NT2/D1 (cell line): ENCODE measurements around the gene PAPPA.

Experiments used
- DNase-seq: peaks from one replicate; pipeline ENCODE4 v3.0.0-alpha.2; 2011; ENCODE audit warnings: low read depth, low spot score
- H3K27me3 ChIP-seq: 2 replicates; pipeline ENCODE4 v1.6.0; 2011; ENCODE audit warnings: mild to moderate bottlenecking; ENCODE audit not compliant: insufficient read length, insufficient read depth
- H3K36me3 ChIP-seq: 2 replicates; pipeline ENCODE4 v1.6.1; 2011; ENCODE audit warnings: mild to moderate bottlenecking, low read length, mixed read lengths; ENCODE audit not compliant: insufficient read depth, insufficient read length
- H3K4me1 ChIP-seq: 2 replicates; pipeline ENCODE4 v1.5.1; 2011; ENCODE audit not compliant: insufficient read depth, insufficient read length
- H3K4me3 ChIP-seq: 2 replicates; pipeline ENCODE4 v1.5.1; 2011; ENCODE audit warnings: low read depth; ENCODE audit not compliant: insufficient read length
- H3K9ac ChIP-seq: 2 replicates; pipeline ENCODE4 v1.6.0; 2011; ENCODE audit warnings: low read depth; ENCODE audit not compliant: insufficient read length
- H3K9me3 ChIP-seq: 2 replicates; pipeline ENCODE4 v1.5.1; 2011; ENCODE audit warnings: mild to moderate bottlenecking, low read length; ENCODE audit not compliant: insufficient read depth
- SUZ12 ChIP-seq: IDR thresholded peaks from 2 replicates; pipeline ENCODE4 v1.6.1; 2011; ENCODE audit not compliant: insufficient read length, insufficient read depth; ENCODE audit errors: extremely low read depth
- YY1 ChIP-seq: IDR thresholded peaks from 2 replicates; pipeline ENCODE4 v1.6.1; 2011; ENCODE audit not compliant: insufficient read length, insufficient read depth
- ZNF274 ChIP-seq: IDR thresholded peaks from 2 replicates; pipeline ENCODE4 v1.6.1; 2011; ENCODE audit warnings: mild to moderate bottlenecking, low read depth, low read length

The PAPPA gene

GRCh38 chr9:116174347-116174746 is 20.8 kb downstream of the PAPPA start:
- DNase-seq: no peak
- Histone ChIP-seq H3K36me3 (peaks cover 7% of the 10 kb centered on the region), H3K4me3 (no peak overlapping the region), H3K9ac (no peak overlapping the region), H3K4me1 (no peaks in the 10 kb centered on the region), H3K27me3 (no peaks in the 10 kb centered on the region), H3K9me3 (no peaks in the 10 kb centered on the region)
- no peak for TF ChIP-seq SUZ12

DNA sequence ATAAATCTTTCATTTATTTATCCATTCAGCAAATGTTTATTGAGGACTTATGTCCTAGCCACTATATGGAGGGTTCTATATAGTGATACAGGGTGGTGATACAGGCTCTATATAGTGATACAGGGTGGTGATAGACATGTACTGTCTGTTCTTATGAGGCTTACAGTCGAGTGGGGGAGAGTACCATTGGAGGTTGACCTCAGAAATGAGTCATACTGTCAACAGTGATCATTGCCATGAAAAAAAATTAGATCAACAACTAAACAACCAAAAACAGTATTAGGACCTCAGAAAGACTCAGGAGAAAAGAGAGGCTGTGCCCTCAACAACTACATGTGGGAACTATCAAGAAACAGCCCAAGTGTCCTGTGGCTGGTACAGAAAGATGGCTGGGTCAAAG is 22.0 kb downstream of the PAPPA start:
- no peaks in the 10 kb centered on the region for H3K27me3 ChIP-seq
- H3K9me3 ChIP-seq: no peaks in the 10 kb centered on the region
- H3K4me3 ChIP-seq: no peak overlapping the region
- TF ChIP-seq SUZ12 (no peak), ZNF274 (no peak), YY1 (no peak)
- H3K4me1 ChIP-seq: no peaks in the 10 kb centered on the region
- DNase-seq: no peak
- H3K36me3 ChIP-seq: peaks cover 7% of the 10 kb centered on the region
- no peak overlapping the region for H3K9ac ChIP-seq

DNA sequence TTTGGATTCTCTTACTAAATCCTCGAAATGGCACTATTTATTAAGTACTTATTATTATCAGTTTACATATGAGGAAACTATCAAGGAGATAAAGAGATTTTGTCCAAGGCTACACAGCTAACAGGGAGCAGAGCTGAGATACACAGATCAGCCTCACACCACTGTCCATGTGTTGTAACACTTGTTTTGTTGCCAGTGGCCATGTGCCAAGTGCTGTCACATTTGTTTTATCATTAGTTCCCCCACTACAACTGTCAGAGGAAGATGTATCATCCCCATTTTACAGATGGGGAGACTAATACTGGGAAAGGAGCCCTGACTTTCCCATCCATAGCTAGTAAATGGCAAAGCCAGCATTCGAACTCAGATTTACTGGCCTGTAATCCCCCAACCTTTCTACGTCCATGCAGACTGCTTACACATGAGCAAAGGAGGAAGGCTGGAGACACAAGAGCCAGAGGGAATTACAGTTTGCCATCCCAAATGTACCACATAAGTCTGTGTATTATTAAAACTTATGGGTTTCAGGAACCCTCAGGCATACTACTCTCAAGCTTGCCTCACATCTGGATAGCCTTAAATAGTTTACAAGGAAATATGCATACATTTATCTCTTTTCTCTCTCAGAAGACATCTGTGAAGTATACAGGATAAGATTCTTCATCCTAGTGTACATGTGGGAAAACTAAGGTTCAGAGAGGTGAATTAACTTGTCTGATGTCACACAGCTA is 25.1 kb downstream of the PAPPA start:
- H3K9ac ChIP-seq: no peak overlapping the region
- no peak for TF ChIP-seq SUZ12
- no peak for TF ChIP-seq YY1
- H3K27me3 ChIP-seq: no peaks in the 10 kb centered on the region
- DNase-seq: no peak
- no peak overlapping the region for H3K4me3 ChIP-seq
- no peaks in the 10 kb centered on the region for H3K4me1 ChIP-seq
- no peaks in the 10 kb centered on the region for H3K9me3 ChIP-seq
- peaks cover 7% of the 10 kb centered on the region for H3K36me3 ChIP-seq

GRCh38 chr9:116179568-116179967 is 26.0 kb downstream of the PAPPA start:
- Histone ChIP-seq H3K4me1 (no peaks in the 10 kb centered on the region), H3K9ac (no peak overlapping the region), H3K4me3 (no peak overlapping the region), H3K9me3 (no peaks in the 10 kb centered on the region), H3K36me3 (no peaks in the 10 kb centered on the region), H3K27me3 (no peaks in the 10 kb centered on the region)
- DNase-seq: no peak
- TF ChIP-seq ZNF274 (no peak), SUZ12 (no peak), YY1 (no peak)

- DNase-seq: no peak
- H3K9ac ChIP-seq: no peak overlapping the region
- TF ChIP-seq ZNF274: no peak
- TF ChIP-seq SUZ12: no peak
- no peak for TF ChIP-seq YY1
- no peak overlapping the region for H3K4me3 ChIP-seq
- no peaks in the 10 kb centered on the region for H3K4me1 ChIP-seq
- no peaks in the 10 kb centered on the region for H3K9me3 ChIP-seq
- H3K27me3 ChIP-seq: no peaks in the 10 kb centered on the region
- H3K36me3 ChIP-seq: peaks cover 10% of the 10 kb centered on the region
Observed at GRCh38 chr9:116181853-116182610, 28.4 kb downstream of the PAPPA start.

GRCh38 chr9:116182876-116183275 is 29.3 kb downstream of the PAPPA start:
- Histone ChIP-seq H3K9ac (no peak overlapping the region), H3K9me3 (no peaks in the 10 kb centered on the region), H3K36me3 (peaks cover 18% of the 10 kb centered on the region), H3K4me1 (no peaks in the 10 kb centered on the region), H3K4me3 (no peak overlapping the region), H3K27me3 (no peaks in the 10 kb centered on the region)
- TF ChIP-seq YY1 (no peak), SUZ12 (no peak), ZNF274 (no peak)
- DNase-seq: no peak

DNA sequence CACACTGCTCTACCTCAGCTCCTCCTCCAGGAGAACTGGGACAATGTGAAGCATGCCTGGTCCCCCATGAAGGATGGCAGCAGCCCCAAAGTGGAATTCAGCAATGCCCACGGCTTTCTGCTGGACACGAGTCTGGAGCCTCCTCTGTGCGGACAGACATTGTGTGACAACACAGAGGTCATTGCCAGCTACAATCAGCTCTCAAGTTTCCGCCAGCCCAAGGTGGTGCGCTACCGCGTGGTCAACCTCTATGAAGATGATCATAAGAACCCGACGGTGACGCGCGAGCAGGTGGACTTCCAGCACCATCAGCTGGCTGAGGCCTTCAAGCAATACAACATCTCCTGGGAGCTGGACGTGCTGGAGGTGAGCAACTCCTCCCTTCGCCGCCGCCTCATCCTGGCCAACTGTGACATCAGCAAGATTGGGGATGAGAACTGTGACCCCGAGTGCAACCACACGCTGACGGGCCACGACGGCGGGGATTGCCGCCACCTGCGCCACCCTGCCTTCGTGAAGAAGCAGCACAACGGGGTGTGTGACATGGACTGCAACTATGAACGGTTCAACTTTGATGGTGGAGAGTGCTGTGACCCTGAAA is 34.1 kb downstream of the PAPPA start:
- H3K27me3 ChIP-seq: no peaks in the 10 kb centered on the region
- H3K9ac ChIP-seq: no peak overlapping the region
- no peak overlapping the region for H3K4me3 ChIP-seq
- peaks cover 59% of the 10 kb centered on the region for H3K36me3 ChIP-seq
- no peaks in the 10 kb centered on the region for H3K9me3 ChIP-seq
- no peak for DNase-seq
- no peaks in the 10 kb centered on the region for H3K4me1 ChIP-seq
- TF ChIP-seq YY1 (no peak), SUZ12 (no peak), ZNF274 (no peak)
